ENCODE results near the gene MSL1.
A peak's percentile ranks its signal among the peaks of the same experiment; 100 is the strongest.

MSL1 gene

DNA sequence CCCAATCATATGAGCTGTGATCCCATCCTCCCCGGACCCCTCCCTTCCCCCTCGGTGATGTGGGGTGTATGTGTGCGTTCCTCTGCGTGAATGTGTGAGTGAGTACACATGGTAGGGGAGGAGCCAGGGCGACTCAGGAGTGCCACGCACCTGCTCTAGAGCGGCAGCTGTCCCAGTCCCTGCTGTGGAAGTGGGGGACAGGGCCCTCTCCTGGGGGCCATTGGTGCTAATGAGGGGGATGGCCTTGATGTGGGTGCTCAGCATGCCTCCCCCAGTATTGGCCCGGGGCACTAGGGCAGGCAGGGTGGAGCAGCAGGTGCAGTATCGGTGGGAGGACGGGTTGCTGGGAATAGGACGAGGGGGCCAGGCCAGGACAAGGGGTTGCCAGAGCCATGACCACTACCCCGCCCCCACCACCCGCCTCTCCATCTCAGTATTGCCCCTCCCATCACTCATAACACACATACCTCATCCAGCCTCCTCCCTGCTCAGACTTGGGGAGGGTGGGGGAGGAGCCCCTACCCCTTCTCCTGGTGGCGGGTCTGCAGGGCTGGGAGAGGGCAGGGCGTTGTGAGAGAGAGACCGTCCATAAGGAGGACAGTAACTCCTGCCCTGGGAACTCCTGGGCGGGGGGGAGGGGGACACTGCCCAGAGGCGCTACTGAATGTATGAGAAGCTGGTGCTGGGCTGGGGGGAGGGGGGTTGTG, 29.9 kb upstream of the MSL1 start:
- no peak for DNase-seq (ENCODE audit: low read depth)

DNA sequence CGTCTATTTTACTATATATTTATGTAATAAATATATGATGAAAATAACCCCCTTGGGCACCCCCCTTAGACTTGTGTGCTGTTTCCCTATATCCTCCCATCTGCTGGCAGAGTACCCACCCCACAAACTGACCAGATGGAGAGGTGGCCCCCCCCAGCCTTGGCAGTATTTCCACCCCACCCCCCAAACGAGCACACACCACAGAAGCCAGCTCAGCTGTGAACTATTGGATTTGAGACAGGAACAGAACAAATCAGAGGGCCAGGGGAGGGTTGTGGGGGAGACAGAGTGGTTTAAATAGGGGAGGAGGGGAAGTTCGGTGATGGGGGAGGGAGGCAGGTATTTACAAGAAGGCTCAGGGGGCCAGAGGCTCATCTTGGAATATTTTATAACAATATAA, 29.2 kb upstream of the MSL1 start:
- DNase-seq (ENCODE audit: low read depth), result no peak

DNA sequence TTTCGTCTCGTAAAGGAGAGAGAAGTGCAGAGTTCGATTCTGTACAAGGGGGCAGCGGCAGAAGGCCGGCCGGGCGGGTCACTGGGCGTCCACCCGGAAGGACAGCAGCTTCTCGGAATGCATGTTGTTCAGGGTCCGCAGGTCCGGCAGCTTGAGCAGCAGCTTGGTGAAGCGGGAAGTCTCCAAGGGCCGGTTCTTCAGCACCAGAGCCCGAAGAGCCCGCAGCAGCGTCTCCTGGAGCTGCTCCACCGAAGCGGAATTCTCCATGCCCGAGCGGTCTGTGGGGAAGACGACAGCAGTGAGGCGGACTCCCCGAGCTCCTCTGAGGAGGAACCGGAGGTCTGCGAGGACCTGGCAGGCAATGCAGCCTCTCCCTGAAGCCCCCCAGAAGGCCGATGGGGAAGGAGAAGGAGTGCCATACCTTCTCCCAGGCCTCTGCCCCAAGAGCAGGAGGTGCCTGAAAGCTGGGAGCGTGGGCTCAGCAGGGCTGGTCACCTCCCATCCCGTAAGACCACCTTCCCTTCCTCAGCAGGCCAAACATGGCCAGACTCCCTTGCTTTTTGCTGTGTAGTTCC, 28.7 kb upstream of the MSL1 start:
- DNase-seq (ENCODE audit: low read depth), result no peak

DNA sequence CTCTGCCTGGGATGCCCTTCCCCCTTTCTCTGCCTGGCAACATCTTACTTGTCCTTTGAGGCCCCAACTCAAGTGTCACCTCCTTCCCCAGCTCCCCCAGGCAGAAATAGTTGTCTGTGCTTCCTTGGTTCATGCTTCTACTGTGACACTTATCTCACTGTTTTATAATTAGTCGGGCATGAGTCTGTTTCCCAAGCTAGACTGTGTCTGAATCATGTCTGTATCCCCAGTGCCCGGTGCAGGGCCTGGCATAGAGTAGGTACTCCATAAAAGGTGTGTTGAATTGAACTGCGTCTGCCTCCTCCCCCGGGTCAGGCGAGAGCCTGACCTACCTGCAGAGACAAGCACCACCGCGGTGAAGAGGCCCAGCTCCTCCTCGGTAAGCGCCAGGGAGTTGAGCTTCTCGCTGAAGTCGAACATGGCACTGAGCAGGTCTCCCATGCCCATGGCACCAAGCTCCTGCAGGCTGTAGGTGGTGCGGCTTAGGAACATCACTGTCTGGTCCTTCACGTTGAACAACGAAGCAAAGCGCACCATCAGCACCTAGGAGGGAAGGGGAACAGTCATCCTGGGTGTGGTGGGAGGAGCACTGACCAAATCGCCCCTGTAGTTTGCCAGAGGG, 28.1 kb upstream of the MSL1 start:
- DNase-seq (ENCODE audit: low read depth), result no peak

DNA sequence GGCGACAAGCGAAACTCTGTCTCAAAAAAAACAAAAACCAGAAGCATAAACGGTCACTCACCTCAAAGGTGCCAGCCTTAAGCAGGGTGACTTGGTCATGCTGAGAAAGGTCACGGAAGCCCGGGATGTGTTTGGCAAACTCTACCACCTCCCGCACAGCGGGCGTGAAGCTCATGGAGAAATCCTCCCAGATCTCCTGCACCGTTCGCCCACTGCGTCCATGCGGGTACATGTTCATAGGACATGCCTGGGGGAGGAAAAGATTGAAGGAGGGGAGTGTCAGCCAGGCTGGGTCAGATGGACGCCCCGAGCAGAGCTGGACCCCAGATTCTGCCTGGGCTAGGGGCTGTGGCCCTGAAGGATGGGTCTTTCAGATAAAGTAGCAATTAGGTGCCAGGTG, 26.9 kb upstream of the MSL1 start:
- DNase-seq (ENCODE audit: low read depth), result no peak

DNA sequence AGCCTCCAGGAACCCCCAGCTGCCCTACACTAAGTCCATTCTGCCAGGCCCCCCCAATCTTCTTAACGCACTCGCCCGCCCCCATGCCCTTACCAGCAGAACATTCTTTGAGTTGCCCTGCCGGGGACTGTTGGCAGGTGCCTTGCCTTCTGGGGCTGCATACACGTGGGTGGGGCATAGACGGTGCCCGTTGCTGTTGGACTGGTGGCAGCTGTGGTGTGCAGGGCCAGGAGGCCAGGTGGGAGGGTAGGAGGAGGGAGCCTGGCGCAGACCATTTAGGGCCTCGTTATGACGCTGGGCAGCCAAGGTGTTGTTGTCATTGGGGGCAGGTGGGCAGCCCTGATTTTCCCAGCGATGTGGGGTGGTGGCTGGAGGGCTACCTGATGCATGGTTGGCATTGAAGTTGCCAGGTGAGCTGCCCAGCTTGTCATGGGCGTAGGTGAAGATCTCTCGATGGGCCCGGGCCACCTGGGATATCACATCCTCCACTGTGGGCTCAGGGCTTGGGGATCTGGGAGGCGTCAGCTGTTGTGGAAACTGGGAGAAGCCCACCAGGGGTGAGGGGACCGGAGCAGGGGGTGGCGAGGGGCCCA, 26.3 kb upstream of the MSL1 start:
- DNase-seq (ENCODE audit: low read depth), result no peak

DNA sequence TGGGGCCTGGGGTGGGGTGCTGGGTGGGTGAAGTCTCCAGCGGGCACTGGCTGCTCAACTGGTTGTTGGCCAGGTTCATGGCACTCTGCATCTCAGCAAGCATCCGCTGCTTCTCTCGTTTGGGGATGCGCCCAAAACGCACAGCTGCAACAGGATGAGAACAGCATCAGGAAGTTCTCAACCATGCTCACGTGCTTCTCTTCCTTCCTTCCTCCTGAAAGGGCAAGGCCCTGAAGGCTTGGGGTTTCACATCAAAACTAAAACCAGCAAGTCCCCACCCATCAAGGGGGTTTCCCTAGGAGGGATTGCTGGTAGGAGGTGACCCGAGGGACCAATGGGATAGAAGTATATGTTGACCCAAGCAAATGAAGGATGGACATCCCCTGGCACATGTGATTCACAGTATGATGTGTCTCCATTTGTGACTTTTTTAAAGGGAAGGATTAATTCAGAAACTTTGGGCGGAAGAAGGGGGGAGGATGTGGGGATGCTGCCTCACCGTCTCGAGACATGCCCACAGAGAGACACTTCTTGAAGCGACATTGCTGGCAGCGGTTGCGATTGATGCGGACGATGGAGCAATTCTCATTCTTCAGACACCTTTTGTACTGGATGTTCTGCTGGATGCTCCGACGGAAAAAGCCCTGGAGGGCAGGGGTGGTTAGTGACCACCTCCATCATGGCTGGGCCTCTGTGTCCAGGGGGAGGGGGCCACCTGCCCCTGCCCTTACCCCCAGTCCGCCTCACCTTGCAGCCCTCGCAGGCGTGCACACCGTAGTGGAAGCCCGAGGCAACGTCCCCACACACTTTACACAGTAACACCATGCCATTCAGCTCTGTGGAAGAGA, 25.6 kb upstream of the MSL1 start:
- peak; percentile 92 for DNase-seq (ENCODE audit: low read depth)

DNA sequence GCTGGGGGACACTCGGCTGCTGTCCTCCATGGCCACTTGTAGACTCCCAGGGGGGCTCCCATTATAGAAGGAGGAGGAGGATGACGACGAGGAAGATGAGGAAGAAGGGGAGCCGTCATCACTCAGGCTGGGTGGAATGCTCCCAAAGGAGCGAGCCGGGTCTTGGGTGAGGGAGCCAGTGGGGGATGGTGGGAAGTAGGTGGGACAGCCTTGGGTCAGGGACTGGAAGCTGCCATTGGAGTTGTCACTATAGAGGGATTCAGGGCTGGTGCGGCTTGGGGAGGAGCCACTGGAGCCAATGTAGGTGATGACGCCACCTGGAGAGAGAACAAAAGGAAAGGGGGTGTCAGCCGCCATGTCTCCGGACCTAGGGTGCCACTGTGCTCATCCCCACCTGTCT, 24.7 kb upstream of the MSL1 start:
- DNase-seq (ENCODE audit: low read depth), result no peak

DNA sequence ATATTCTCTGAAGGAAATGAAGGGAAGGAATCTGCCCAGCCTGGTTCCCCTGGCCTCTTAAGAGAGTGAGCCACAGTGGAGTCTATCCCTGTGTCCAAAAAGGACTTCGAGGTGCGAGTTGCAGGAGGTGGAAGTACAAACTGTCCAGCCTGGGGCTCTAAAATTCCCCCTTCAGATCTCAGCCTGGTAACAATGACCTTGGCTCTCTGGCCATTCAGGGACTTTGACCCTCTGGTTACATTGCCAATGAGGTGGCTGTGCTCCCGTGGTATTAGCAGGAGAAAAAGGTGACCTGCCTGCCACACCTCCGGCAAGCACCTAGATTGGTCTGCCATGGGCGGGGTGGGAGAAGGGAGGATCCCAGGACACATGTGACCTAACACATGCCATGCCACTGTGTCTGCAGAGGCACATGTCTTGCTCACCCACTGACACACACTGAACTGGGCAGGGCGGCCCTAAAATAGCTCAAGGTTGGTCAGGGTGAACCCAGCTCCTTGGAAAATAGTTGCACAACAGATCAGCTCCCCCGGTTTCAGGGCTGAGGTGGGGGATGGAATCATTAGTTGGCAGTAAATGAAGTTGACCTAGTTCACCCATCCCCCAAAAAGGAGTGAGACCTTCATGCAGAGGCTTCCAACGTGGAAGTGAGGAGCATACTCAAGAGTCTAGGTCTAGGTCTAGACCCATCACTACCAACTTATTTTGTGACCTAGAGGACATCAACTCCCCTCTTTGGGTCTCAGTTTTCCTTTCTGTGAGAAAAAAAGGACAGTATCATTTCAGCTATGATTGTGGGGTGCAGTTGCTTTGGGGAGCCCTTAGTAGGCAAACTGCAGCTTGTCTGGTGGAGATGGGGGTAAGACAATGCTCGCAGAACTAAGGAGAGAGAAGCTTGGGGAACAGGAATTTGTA, 23.6 kb upstream of the MSL1 start:
- no peak for DNase-seq (ENCODE audit: low read depth)

DNA sequence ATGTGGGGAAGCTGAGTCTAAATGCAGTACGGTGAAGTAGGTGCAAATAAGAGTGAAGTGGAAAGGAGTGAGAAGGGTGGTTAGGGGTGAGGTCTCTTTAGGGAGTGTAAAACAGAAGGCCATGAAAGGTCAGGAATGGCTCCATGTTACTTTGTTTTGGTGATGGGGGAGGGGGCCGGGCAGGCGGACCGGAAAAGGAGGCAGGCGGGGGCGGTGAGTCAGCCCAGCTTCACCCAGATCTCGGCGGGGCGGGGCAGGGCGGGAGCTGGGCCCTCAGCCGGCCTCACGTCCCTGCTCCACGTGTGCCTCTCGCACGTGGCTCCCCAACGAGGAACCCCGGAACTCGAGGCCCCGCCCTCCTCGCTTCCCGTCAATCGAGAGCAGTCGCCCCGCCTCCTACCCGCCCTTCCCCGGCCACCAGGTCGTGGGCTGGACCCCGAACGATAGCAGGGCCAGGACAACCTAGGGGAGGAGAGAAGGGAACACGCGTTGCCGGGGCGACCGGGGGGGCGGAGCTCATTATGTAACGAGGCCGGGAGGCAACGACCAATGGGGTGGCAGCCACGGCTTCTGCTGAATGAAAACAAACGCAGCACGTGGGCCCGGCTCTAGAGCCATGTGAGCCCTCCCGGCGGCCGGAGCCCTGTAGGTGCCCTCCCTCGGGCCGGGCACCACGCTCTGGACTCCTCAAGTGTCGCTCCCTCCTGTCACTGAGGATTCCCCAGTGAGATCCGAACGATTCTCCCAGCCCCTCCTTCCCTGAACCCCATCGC, 22.7 kb upstream of the MSL1 start:
- peak; percentile 100 for DNase-seq (ENCODE audit: low read depth)

DNA sequence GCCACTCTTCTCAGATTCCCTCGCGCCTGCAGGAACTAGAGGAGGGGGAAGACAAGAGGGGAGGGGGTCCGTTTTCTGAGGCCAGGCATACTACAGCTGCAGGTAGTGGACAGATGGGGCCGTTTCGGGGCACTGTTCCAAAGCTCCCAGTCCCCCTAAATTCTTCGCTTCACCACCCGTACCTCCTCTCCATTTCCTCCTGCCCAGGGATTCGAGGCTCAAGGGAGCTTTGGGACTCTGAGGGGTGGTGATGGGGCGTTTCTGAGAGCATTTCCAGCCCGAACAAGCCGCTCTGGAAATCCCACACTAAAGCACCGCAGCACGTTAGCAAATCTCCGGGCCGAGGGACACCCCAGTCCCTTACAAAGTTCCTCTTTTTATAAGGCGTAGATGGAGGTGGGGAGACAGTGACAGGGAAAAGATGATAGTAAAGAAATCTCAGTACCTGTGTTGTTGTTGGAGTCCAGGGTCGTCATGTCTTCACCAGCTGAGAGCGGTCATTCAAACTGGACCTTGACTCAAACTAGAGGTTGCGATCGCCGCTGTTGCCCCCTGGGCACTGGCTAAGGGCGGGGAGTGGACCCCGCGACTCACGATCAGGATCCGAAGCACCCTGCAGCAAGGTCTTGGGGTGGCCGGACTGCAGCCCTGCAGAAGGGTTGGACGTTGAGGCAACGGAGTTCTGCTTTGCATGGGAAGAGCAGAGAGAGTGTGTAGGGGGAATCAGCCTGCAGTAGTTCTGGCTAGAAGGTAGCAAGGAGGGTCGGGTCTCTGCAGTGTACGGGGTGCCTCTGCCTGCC, 22.0 kb upstream of the MSL1 start:
- no peak for DNase-seq (ENCODE audit: low read depth)

DNA sequence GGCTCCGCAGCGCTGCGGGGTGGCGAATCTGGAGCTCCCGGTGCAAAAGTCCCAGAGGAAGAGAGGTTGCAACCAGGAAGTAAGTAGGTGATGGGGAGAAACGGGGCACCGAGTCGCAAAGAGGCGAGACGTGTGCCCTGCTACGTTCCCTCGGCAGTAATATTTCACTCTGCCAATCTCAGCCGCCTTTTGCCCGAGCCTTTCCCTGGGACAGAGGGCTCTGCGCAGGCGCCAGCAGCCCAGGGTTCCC, 21.4 kb upstream of the MSL1 start, which contains the start of gene NR1D1:
TSS of gene NR1D1 (minus strand) at position 171 of the 250 bp plus-strand sequence. CDS start 495 bp downstream, outside the sequence.
- DNase-seq (ENCODE audit: low read depth), result no peak

DNA sequence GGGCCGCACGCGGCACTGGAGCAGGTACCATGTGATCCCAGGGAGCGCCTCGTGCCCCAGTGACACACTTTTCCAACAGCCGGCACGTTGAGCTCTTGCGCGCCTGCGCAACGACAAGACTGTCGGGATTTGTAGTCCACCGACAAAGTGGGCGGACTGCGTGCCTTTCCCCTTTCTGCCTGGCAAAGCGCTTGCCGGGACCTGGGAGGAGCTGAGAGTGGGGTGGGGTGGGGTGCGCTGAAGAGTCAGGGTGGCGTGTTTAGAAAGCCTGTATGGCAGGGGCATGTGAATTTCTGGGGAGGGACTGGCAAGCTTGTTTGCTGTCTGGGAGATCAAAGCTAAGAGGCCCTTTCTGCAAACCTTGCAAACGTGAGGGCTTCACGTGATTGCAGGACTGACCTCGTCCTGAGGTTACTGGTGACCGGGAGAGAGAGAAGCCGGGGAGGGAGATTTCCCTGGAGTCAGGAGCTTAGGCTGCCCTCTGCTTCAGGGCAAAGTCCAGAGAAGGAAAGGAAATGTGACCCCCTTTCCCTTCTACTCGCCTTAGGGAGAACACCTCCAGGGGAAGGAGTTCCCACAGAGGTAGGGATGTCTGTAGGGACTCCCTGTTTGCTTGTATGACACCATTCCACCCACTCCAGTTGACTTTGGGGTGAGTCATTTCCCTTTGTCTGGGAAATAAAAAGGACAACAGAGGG, 21.0 kb upstream of the MSL1 start:
- DNase-seq (ENCODE audit: low read depth), result peak; percentile 93

DNA sequence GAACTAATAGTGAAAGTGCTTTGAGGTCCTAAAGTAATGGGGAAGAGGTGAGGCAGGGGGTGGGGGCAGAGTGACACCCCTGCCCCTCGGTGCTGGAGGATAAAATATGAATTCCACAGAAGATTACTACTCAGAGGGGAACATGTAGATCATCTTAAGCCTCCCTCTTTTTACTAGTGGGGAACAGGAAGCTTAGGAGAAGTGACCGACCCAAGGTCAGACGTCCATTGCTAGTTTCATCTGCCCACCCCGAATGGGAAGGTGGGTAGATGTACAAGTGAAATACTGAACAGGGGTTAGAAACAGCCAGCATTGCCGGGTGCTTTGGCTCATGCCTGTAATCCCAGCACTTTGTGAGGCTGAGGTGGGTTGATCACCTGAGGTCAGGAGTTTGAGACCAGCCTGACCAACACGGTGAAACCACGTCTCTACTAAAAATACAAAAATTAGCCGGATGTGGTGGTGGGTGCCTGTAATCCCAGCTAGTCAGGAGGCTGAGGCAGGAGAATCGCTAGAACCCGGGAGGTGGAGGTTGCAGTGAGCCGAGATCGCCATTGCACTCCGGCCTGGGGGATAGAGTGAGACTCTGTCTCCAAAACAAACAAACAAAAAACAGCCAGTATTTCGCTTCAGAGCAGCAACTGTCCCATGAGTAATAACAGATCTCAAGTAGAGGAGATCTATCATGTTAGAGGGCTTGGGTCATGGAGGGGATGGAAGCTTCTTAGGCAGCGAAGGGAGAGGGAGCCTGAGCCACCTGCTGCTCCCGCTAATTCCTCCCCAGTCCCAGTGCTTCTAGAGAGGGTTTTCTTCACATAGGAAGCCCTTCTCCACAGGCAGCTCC, 20.2 kb upstream of the MSL1 start:
- no peak for DNase-seq (ENCODE audit: low read depth)

DNA sequence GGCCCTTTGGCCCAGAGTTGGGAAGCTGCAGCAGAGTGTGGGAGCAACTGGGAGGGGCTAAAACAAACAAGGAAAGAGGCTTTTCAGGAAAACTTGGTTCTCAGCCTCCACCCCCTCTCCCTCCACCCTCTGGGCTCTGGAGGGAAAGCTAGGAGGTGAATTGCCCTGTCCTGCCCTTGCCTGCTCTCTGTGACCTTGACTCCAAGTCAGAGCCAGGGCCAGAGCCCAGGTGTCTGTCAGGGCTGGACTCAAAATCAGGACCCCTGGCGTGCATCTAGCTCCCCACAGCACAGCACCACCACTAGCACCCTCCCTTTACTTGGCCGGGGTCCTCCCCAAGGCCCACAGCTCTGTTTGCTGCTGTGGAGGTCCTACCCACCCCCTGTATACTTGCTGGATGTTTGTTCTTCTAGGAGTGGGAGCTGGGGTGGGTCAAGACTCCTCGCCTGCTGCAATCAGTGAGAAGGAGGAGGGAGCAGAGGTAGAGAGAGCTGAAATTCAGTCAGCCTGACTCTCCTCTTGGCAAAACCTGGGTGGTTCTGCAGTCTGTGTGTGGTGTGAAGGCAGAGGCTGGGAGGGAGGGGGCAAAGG, 18.6 kb upstream of the MSL1 start:
- DNase-seq (ENCODE audit: low read depth), result no peak

DNA sequence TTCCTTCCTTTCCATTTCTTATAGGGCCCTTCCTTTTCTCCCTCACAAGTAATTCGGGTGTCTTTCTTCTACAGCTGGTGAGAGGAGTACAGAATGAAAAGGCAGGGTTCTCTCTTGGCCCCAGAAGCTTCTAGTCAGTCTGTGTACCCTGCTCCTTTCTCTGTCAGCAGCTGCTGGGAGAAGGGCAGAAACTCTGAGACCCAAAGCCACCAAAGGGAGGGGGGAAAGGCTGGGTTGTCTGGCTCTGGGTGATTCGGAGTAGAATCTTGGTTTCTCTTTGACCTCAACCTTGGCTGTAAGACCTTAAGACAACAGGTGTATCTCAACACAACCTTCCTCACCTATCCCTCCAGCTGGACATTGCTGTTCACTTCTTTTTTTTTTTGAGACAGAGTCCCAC, 18.1 kb upstream of the MSL1 start:
- DNase-seq (ENCODE audit: low read depth), result no peak

DNA sequence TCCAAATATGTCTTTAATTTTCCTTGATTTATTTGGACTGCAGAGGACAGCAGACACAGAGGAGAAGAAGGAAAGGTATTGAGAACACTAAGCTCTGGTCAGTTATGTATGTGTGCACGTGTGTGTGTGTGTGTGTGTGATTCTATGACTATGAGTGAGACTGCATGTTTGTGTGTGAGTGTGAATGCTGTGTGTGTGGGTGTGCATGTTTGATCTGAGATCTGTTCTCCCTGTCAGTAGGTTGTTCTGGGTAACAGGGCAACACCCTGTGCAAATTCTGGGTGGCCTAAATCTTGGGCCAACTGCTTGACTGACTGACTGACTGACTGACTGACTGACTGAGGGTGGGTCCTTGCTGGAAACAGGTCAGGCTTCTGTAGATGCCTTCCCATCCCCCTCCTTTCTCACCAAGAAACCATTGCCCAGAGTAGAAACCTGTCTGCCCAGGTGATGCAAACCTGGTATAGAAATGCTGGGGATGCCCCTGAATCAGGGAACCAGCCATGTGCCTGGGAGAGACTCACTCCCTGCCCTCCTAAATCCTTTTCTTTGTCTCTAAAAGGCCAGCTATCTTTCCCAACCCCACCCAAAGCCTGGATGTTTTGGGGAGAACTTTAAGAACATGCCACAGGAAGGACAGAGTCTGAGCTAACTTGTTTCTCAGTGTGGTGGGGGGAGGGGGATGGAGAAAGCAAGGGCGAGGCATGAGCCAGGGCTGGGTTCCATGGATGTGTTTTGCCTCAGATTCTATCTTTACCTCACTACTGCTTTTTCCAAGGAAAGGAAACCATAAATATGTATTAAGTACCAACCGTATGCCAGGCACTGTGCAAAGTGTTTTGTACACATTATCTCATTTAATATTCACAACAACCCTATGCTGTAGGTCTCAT, 16.9 kb upstream of the MSL1 start:
- no peak for DNase-seq (ENCODE audit: low read depth)
